K562 (cell line): ENCODE data around the gene HPN. TPM values are rescaled to one million over a fixed set of nuclear protein-coding genes. Genes with fewer than 3 reads are reported as not detected.
A peak's percentile ranks its signal among the peaks of the same experiment; 100 is the strongest.

Experiments used
- ARHGAP35 ChIP-seq: fragments of 450-650 bp; IDR thresholded peaks from 2 replicates; pipeline ENCODE4 v1.6.1; 2018; ENCODE audit not compliant: partially characterized antibody
- BCL6 ChIP-seq: fragments of 250-450 bp; sonication (Bioruptor Pico); IDR thresholded peaks from 2 replicates; pipeline ENCODE4 v1.4.0; 2020
- CHD1 ChIP-seq: fragments of 200-600 bp; sonication (generic); IDR thresholded peaks from one replicate; pipeline ENCODE4 v1.6.1; 2012; ENCODE audit warnings: mild to moderate bottlenecking, moderate library complexity, low read length, inconsistent platforms
- DIDO1 ChIP-seq: fragments of 450-650 bp; IDR thresholded peaks from 2 replicates; pipeline ENCODE4 v1.6.1; 2016; ENCODE audit warnings: low read depth, missing biosample characterization, missing genetic modification characterization
- ERF ChIP-seq: fragments of 450-650 bp; formaldehyde crosslinking; IDR thresholded peaks from 2 replicates; pipeline ENCODE4 v1.4.0; 2020; ENCODE audit warnings: mild to moderate bottlenecking, mixed read lengths
- ETS2 ChIP-seq: IDR thresholded peaks from 2 replicates; pipeline ENCODE4 v1.6.1; 2016; ENCODE audit warnings: borderline replicate concordance, missing genetic modification characterization, mild to moderate bottlenecking, moderate library complexity, missing compliant biosample characterization; ENCODE audit not compliant: poor library complexity, severe bottlenecking
- KLF6 ChIP-seq: fragments of 250-450 bp; sonication (Bioruptor Pico); IDR thresholded peaks from 2 replicates; pipeline ENCODE4 v1.4.0; 2020; ENCODE audit warnings: mild to moderate bottlenecking, moderate library complexity, borderline replicate concordance
- NFE2 ChIP-seq: IDR thresholded peaks from 2 replicates; pipeline ENCODE4 v1.6.1; 2014; ENCODE audit warnings: antibody characterized with exemption, low read depth
- NFXL1 ChIP-seq: fragments of 450-650 bp; formaldehyde crosslinking; IDR thresholded peaks from 2 replicates; pipeline ENCODE4 v1.4.0; 2021; ENCODE audit warnings: mild to moderate bottlenecking
- NR4A1 ChIP-seq, 2 experiments: fragments of 250-450 bp in 1 of 2; fragments of 450-650 bp in 1 of 2; sonication (Bioruptor Pico) in 1 of 2; IDR thresholded peaks; 2 replicates each; pipeline versions ENCODE4 v1.4.0 to v1.6.1; 2016 to 2020; ENCODE audit warnings: mild to moderate bottlenecking in 2 of 2, missing compliant biosample characterization in 1 of 2, missing genetic modification characterization in 1 of 2, moderate library complexity in 1 of 2
- PHB ChIP-seq: fragments of 250-450 bp; sonication (Bioruptor Pico); IDR thresholded peaks from 2 replicates; pipeline ENCODE4 v1.5.0; 2021
- PHF8 ChIP-seq: fragments of 200-600 bp; sonication (generic); IDR thresholded peaks from 2 replicates; pipeline ENCODE4 v1.6.1; 2012; ENCODE audit warnings: mixed run types, mild to moderate bottlenecking, inconsistent platforms, low read length, moderate library complexity, borderline replicate concordance
- PURB ChIP-seq: sonication (generic); formaldehyde crosslinking; IDR thresholded peaks from 2 replicates; pipeline ENCODE4 v1.9.0; 2021; ENCODE audit warnings: low read depth, mild to moderate bottlenecking, missing genetic modification reagents
- TAF7 ChIP-seq: fragments of 450-650 bp; IDR thresholded peaks from 2 replicates; pipeline ENCODE4 v1.6.1; 2016; ENCODE audit warnings: missing genetic modification characterization, missing compliant biosample characterization
- TAF9B ChIP-seq: fragments of 450-650 bp; IDR thresholded peaks from 2 replicates; pipeline ENCODE4 v1.6.1; 2018; ENCODE audit warnings: mild to moderate bottlenecking; ENCODE audit not compliant: partially characterized antibody
- ZBTB1 ChIP-seq: sonication (generic); formaldehyde crosslinking; IDR thresholded peaks from 2 replicates; pipeline ENCODE4 v1.8.1; 2023; ENCODE audit warnings: missing genetic modification reagents, low read depth, mild to moderate bottlenecking, borderline replicate concordance
- ZNF263 ChIP-seq: sonication (generic); formaldehyde crosslinking; IDR thresholded peaks from 2 replicates; pipeline ENCODE4 v1.8.0; 2022; ENCODE audit warnings: mild to moderate bottlenecking, missing genetic modification reagents, borderline replicate concordance
- ZNF436 ChIP-seq: fragments of 250-450, 450-650 bp; sonication (Bioruptor Pico); formaldehyde crosslinking; IDR thresholded peaks from 2 replicates; pipeline ENCODE4 v1.7.0; 2020; ENCODE audit warnings: mild to moderate bottlenecking
- ZNF586 ChIP-seq: fragments of 450-650 bp; formaldehyde crosslinking; conservative IDR thresholded peaks from 2 replicates; pipeline ENCODE4 v1.4.0; 2020; ENCODE audit warnings: mild to moderate bottlenecking, moderate library complexity
- polyA plus RNA-seq, 8 experiments: library from polyadenylated mRNA; depleted of rRNA in 4 of 8; stranded (reverse) in 5 of 8; unstranded in 3 of 8; fragments of >200 nt; fragmentation: Nextera tagmentation in 2 of 8; fragmentation: Illumina TruSeq in 1 of 8; extraction: Ambion mirVana in 2 of 8; extraction: Trizol in 1 of 8; gene quantifications; 2 replicates each; pipeline versions ENCODE4 v1.2.1 to v1.2.3, GENCODE V29; 2011 to 2014; ENCODE audit warnings: inconsistent platforms in 1 of 8, missing spikeins in 1 of 8
- total RNA-seq, 7 experiments: library from RNA; depleted of rRNA in 6 of 7; stranded (reverse); fragments of >200 nt in 6 of 7; fragmentation: Illumina TruSeq in 2 of 7; extraction: Trizol in 2 of 7; gene quantifications; 2 replicates each; pipeline versions ENCODE4 v1.2.1 to v1.2.3, GENCODE V29; 2011 to 2021; ENCODE audit warnings: low replicate concordance in 1 of 7
- TF ChIP-seq, protein P1 (sequence below): fragments of 250-450 bp; sonication (Bioruptor Pico); IDR thresholded peaks from 2 replicates; pipeline ENCODE4 v1.4.0; 2020; ENCODE audit warnings: mild to moderate bottlenecking, moderate library complexity
- TF ChIP-seq, protein P2 (sequence below): fragments of 450-650 bp; formaldehyde crosslinking; IDR thresholded peaks from 2 replicates; pipeline ENCODE4 v1.4.0; 2020; ENCODE audit warnings: mild to moderate bottlenecking
- TF ChIP-seq, protein P3 (sequence below): fragments of 250-450 bp; sonication (Bioruptor Pico); IDR thresholded peaks from 2 replicates; pipeline ENCODE4 v1.9.0; 2021; ENCODE audit warnings: mild to moderate bottlenecking, inconsistent platforms

The HPN gene
- total and polyA plus RNA-seq, 9 of the 15 experiments (the other 6 are each of a cell fraction or from before 2014, with no cell fraction given) = 0.10 to 0.20 TPM; not detected in 7

DNA sequence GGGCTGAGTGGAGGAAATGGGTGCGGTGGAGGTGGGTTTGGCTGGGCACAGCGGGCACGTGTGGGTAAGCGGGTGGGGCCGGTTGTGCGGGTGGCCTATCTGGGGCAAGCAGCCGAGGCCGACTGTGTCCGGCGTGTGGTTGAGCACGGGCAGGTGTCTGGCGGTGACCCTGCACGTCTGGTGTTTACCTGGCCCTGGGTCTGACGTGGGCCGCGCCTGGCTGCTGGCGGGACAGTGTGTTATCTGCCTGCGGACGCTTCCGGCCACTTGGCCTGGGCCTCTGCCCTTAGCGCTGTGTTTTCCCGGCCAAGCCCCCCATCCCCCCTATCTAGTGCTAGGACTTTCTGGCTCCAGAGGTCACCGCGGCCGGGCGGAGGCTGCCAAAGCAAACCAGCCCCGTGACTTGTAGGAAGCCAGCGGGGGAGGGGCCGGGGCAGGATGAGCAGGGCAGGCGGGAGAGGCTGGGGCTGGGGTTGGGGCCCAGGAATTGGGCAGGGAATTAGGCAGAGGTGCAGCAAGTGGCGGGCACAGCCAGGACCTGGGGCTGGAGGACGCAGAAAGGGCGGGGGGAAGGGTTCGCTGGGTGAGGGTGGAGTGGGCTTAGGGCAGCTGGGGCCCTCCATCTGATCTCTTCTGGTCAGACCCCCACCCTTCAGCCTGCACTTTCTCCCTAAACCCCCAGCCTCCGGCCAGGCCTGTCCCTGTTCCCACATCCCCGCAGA is 534 bp upstream of the HPN start (continued):
- TF ChIP-seq, protein P1, sequence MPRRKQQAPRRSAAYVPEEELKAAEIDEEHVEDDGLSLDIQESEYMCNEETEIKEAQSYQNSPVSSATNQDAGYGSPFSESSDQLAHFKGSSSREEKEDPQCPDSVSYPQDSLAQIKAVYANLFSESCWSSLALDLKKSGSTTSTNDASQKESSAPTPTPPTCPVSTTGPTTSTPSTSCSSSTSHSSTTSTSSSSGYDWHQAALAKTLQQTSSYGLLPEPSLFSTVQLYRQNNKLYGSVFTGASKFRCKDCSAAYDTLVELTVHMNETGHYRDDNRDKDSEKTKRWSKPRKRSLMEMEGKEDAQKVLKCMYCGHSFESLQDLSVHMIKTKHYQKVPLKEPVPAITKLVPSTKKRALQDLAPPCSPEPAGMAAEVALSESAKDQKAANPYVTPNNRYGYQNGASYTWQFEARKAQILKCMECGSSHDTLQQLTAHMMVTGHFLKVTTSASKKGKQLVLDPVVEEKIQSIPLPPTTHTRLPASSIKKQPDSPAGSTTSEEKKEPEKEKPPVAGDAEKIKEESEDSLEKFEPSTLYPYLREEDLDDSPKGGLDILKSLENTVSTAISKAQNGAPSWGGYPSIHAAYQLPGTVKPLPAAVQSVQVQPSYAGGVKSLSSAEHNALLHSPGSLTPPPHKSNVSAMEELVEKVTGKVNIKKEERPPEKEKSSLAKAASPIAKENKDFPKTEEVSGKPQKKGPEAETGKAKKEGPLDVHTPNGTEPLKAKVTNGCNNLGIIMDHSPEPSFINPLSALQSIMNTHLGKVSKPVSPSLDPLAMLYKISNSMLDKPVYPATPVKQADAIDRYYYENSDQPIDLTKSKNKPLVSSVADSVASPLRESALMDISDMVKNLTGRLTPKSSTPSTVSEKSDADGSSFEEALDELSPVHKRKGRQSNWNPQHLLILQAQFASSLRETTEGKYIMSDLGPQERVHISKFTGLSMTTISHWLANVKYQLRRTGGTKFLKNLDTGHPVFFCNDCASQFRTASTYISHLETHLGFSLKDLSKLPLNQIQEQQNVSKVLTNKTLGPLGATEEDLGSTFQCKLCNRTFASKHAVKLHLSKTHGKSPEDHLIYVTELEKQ (CRISPR knock-in tag) = no peak
- no peak for TF ChIP-seq NFXL1 (CRISPR knock-in tag)
- no peak for TF ChIP-seq CHD1
- no peak for TF ChIP-seq NR4A1 (CRISPR knock-in tag; IDR thresholded peaks at IDR 0.05)
- TF ChIP-seq NR4A1 (tag; IDR thresholded peaks at IDR 0.05) = peak; percentile 93
- TF ChIP-seq, protein P2, sequence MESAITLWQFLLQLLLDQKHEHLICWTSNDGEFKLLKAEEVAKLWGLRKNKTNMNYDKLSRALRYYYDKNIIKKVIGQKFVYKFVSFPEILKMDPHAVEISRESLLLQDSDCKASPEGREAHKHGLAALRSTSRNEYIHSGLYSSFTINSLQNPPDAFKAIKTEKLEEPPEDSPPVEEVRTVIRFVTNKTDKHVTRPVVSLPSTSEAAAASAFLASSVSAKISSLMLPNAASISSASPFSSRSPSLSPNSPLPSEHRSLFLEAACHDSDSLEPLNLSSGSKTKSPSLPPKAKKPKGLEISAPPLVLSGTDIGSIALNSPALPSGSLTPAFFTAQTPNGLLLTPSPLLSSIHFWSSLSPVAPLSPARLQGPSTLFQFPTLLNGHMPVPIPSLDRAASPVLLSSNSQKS (CRISPR knock-in tag) = no peak
- TF ChIP-seq, protein P3, sequence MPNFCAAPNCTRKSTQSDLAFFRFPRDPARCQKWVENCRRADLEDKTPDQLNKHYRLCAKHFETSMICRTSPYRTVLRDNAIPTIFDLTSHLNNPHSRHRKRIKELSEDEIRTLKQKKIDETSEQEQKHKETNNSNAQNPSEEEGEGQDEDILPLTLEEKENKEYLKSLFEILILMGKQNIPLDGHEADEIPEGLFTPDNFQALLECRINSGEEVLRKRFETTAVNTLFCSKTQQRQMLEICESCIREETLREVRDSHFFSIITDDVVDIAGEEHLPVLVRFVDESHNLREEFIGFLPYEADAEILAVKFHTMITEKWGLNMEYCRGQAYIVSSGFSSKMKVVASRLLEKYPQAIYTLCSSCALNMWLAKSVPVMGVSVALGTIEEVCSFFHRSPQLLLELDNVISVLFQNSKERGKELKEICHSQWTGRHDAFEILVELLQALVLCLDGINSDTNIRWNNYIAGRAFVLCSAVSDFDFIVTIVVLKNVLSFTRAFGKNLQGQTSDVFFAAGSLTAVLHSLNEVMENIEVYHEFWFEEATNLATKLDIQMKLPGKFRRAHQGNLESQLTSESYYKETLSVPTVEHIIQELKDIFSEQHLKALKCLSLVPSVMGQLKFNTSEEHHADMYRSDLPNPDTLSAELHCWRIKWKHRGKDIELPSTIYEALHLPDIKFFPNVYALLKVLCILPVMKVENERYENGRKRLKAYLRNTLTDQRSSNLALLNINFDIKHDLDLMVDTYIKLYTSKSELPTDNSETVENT (CRISPR knock-in tag) = peak; percentile 25; the same call in 1 of the 2 replicates
- TF ChIP-seq ARHGAP35 = no peak
- TF ChIP-seq ZBTB1 = peak; percentile 64; the same call in 1 of the 2 replicates
- no peak for TF ChIP-seq ERF
- TF ChIP-seq ZNF263 (CRISPR knock-in tag) = no peak
- TF ChIP-seq PHF8 = no peak; the same call in 1 of the 2 replicates
- TF ChIP-seq ETS2 (tag) = no peak
- no peak for TF ChIP-seq DIDO1 (tag)
- TF ChIP-seq KLF6 (CRISPR knock-in tag) = peak; percentile 53; the same call in 1 of the 2 replicates
- TF ChIP-seq TAF7 (tag) = peak; percentile 23; the same call in 1 of the 2 replicates
- no peak for TF ChIP-seq PURB
- no peak for TF ChIP-seq ZNF436 (CRISPR knock-in tag)
- no peak for TF ChIP-seq ZNF586
- peak; percentile 61; the same call in 1 of the 2 replicates for TF ChIP-seq BCL6 (CRISPR knock-in tag)
- no peak for TF ChIP-seq PHB (CRISPR knock-in tag)
- TF ChIP-seq NFE2 = no peak; the same call in 1 of the 2 replicates
- TF ChIP-seq TAF9B = no peak
